ENCODE measurements around the gene FANCI. TPM values are rescaled to one million over a fixed set of nuclear protein-coding genes. Genes with fewer than 3 reads are reported as not detected.

Gene FANCI
- total and polyA plus RNA-seq, 4 donors = 17.2 to 22.5 (median 20.8) TPM

DNA sequence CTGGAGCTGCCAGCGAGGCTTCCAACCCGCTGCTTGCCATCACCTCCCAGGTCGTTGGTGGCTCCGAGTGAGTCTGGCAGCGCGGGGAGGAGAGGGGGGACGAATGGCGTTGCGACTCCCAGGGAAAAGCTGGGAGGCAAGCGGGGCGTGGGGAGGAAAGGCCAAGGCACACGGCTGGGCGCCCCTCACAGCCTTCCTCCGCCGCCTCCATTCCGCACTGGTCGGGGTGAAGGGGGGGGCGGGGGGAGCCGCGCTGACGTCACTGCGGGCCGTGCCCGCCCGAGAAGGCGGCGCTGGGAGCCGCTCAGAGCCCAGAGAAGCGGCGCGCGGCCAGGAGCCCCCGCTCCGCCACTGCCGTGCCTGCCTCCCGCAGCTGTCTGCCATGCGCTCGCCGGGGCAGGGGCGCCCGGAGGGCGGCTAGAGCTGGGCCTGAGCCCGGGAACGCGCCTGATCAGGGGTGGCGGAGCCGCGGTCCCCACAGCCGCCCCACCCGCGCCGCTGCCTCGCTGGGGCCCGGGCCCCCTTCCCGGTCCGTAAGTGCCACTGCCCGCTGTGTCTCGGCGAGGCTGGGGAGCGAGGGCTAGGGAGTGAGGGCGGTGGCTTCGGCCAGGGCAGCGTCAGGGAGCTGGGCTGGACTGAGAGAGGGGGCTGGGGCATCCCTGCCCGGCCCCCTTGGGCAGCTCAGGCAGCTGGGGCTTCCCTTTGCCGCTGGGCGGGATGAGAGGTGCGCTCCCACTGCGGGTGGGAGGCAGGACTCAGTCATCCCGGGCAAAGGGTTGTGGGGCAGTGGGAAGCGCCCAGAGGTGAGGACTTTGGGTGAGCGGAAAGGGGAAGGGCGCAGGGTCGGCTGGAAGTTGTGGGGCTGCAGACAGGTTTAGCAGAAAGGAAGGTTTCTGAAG lies 118.7 kb downstream of the FANCI start:
- peak in 5 of 6 donors; percentile 63 to 95 (median 81) for DNase-seq (ENCODE audit: low read depth in 4 of 6, low spot score in 6 of 6)
- Histone ChIP-seq H3K4me1 (ENCODE audit: control insufficient read depth, insufficient read depth, low read length) (peaks cover 94% of the 10 kb centered on the region), H3K27me3 (ENCODE audit: control insufficient read depth, insufficient read depth, low read length) (peaks cover 61% of the 10 kb centered on the region), H3K27ac (ENCODE audit: low read depth, low read length) (peak overlapping the region; percentile 93), H3K4me3 (ENCODE audit: low read depth, low read length) (peak overlapping the region; percentile 71), H3K9me3 (ENCODE audit: control insufficient read depth, insufficient read depth, low read length) (no peaks in the 10 kb centered on the region), H3K36me3 (ENCODE audit: control insufficient read depth, insufficient read depth, low read length) (peaks cover 13% of the 10 kb centered on the region)
- under 1% methylated on average over 71 of the region's 73 CpGs for WGBS (ENCODE audit: insufficient coverage)

DNA sequence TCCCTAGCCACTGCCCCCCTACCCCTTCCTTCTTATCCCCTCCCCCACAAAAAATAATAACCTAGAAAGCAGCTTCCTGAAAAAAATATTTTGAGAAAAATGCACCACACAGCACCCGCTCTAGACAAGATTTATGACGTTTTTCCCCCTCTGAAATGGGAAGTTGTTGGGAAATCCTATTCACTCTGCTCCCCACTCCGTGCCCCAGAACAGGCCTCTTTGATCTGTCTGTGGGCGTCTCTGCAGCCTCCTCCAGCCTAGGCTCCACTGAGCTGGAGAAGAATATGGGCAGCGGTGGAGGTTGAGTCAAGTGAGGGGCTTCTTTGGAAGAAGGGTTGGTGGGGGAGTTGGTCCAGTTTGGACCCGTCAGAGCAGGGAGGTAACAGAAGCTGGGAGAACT lies 119.4 kb downstream of the FANCI start:
- H3K4me3 ChIP-seq (ENCODE audit: low read depth, low read length) = peak overlapping the region; percentile 71
- H3K27me3 ChIP-seq (ENCODE audit: control insufficient read depth, insufficient read depth, low read length) = peaks cover 57% of the 10 kb centered on the region
- 10% methylated on average over 3 of the region's 6 CpGs for WGBS (ENCODE audit: insufficient coverage)
- peak in 2 of 6 donors; percentile 32 to 48 for DNase-seq (ENCODE audit: low read depth in 4 of 6, low spot score in 6 of 6)
- H3K36me3 ChIP-seq (ENCODE audit: control insufficient read depth, insufficient read depth, low read length) = peaks cover 18% of the 10 kb centered on the region
- peak overlapping the region; percentile 92 for H3K27ac ChIP-seq (ENCODE audit: low read depth, low read length)
- no peaks in the 10 kb centered on the region for H3K9me3 ChIP-seq (ENCODE audit: control insufficient read depth, insufficient read depth, low read length)
- H3K4me1 ChIP-seq (ENCODE audit: control insufficient read depth, insufficient read depth, low read length) = peaks cover 93% of the 10 kb centered on the region

DNA sequence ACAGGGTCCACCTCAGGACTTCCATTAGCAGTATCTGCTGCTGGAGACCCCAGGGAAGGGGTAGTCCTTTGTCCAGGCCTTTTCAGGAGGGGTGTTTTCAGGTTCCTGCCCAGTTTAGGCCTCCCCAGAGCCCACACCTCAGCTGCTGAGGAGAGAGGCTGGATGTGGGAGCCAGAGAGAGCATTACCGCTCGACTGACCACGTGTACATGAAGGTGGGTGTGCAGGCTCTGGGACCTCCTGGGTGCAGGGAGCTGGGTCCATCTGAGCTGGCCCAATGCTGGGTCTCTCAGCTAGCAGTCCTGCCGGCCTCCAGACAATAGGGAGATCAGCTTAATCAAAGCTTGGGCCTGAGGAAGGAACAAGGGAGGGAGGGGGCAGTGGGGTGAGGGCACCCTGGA lies 120.0 kb downstream of the FANCI start:
- Histone ChIP-seq H3K4me3 (ENCODE audit: low read depth, low read length) (peak overlapping the region; percentile 71), H3K27ac (ENCODE audit: low read depth, low read length) (peak overlapping the region; percentile 92), H3K36me3 (ENCODE audit: control insufficient read depth, insufficient read depth, low read length) (peaks cover 21% of the 10 kb centered on the region), H3K4me1 (ENCODE audit: control insufficient read depth, insufficient read depth, low read length) (peaks cover 91% of the 10 kb centered on the region), H3K27me3 (ENCODE audit: control insufficient read depth, insufficient read depth, low read length) (peaks cover 57% of the 10 kb centered on the region), H3K9me3 (ENCODE audit: control insufficient read depth, insufficient read depth, low read length) (no peaks in the 10 kb centered on the region)
- 9% methylated on average over 4 of the region's 4 CpGs for WGBS (ENCODE audit: insufficient coverage)
- DNase-seq (ENCODE audit: low read depth in 4 of 6, low spot score in 6 of 6) = peak in 1 of 6 donors; percentile 11

DNA sequence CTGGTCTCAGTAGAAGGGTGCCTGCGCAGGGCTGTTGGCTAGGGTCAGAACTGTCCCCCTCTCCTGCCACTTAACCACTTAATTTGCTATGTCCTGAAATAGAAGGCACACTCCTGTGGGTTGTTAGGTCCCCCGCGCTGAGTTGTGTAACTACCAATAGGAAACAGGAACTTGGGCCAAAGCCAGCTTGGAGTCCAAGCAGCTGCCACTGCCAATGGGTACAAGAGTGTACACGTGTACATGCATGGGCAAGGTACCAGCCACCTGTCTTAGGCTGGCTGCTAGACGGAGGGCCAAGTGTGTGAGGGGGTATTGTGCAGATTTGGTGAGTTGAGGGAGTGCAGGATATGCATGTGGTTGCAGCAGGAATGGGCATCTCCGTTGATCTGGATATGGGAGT lies 120.6 kb downstream of the FANCI start:
- Histone ChIP-seq H3K9me3 (ENCODE audit: control insufficient read depth, insufficient read depth, low read length) (no peaks in the 10 kb centered on the region), H3K36me3 (ENCODE audit: control insufficient read depth, insufficient read depth, low read length) (peaks cover 27% of the 10 kb centered on the region), H3K27me3 (ENCODE audit: control insufficient read depth, insufficient read depth, low read length) (peaks cover 59% of the 10 kb centered on the region), H3K4me1 (ENCODE audit: control insufficient read depth, insufficient read depth, low read length) (peaks cover 89% of the 10 kb centered on the region), H3K4me3 (ENCODE audit: low read depth, low read length) (peak overlapping the region; percentile 71), H3K27ac (ENCODE audit: low read depth, low read length) (peak overlapping the region; percentile 92)
- 3% methylated on average over 5 of the region's 6 CpGs for WGBS (ENCODE audit: insufficient coverage)
- peak in 3 of 6 donors; percentile 53 to 89 (median 87) for DNase-seq (ENCODE audit: low read depth in 4 of 6, low spot score in 6 of 6)

- WGBS (ENCODE audit: insufficient coverage) = 9% methylated on average over 11 of the region's 13 CpGs
- Histone ChIP-seq H3K4me3 (ENCODE audit: low read depth, low read length) (peak overlapping the region; percentile 71), H3K4me1 (ENCODE audit: control insufficient read depth, insufficient read depth, low read length) (peaks cover 85% of the 10 kb centered on the region), H3K27me3 (ENCODE audit: control insufficient read depth, insufficient read depth, low read length) (peaks cover 54% of the 10 kb centered on the region), H3K36me3 (ENCODE audit: control insufficient read depth, insufficient read depth, low read length) (peaks cover 30% of the 10 kb centered on the region), H3K27ac (ENCODE audit: low read depth, low read length) (peak overlapping the region; percentile 92), H3K9me3 (ENCODE audit: control insufficient read depth, insufficient read depth, low read length) (no peaks in the 10 kb centered on the region)
- DNase-seq (ENCODE audit: low read depth in 4 of 6, low spot score in 6 of 6) = peak in 4 of 6 donors; percentile 54 to 93 (median 74)
Observed at GRCh38 chr15:89364741-89365450, 121.1 kb downstream of the FANCI start.

DNA sequence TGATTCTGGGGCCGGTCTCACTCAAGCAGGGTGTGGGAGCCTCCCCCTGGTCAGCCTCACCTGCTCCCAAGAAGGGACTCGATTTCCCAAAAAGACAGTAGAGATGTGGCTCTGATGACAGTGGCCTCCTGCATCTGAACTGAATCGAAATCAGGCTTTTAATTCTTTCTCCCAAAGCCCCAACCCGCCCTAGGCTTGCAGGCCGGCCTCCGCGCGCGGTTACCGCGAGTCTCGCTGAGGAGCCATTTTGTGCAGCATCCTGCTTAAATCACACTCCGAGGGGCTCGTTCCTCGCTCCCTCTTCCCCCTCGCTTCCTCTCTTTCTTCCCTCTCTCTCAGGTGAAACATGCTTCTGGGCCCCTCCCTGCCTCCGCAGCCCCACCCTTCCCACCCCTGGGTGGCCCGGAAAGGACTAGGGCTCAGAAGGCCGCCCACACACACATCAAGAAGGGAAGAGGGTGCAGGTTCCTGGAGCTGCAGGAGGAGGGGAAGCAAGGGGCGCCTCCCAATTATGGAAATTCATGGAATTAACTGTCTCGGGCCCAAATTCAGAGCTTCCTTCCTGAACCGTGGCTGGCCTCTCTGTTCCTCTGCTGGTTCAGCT lies 121.8 kb downstream of the FANCI start:
- peaks cover 54% of the 10 kb centered on the region for H3K27me3 ChIP-seq (ENCODE audit: control insufficient read depth, insufficient read depth, low read length)
- peaks cover 37% of the 10 kb centered on the region for H3K36me3 ChIP-seq (ENCODE audit: control insufficient read depth, insufficient read depth, low read length)
- H3K9me3 ChIP-seq (ENCODE audit: control insufficient read depth, insufficient read depth, low read length) = no peaks in the 10 kb centered on the region
- H3K4me3 ChIP-seq (ENCODE audit: low read depth, low read length) = peak overlapping the region; percentile 71
- DNase-seq (ENCODE audit: low read depth in 4 of 6, low spot score in 6 of 6) = peak in 3 of 6 donors; percentile 25 to 78 (median 66)
- 5% methylated on average over 18 of the region's 22 CpGs for WGBS (ENCODE audit: insufficient coverage)
- peak overlapping the region; percentile 92 for H3K27ac ChIP-seq (ENCODE audit: low read depth, low read length)
- H3K4me1 ChIP-seq (ENCODE audit: control insufficient read depth, insufficient read depth, low read length) = peaks cover 85% of the 10 kb centered on the region

Small RNA genes within 50 kb of the gene (small RNA-seq; reads per million reads assigned to genes)
- not detected for gene MIR6766 (ENCODE audit: low replicate concordance)

Other genes starting within 250 kb of the FANCI start
- gene ABHD2, start 155.5 kb upstream of the FANCI start, total RNA-seq = 10 to 100 TPM; 67.2 to 75.7 TPM
- 10 to 100 TPM; 47.1 to 63.1 TPM for gene ABHD2, start 155.5 kb upstream of the FANCI start, polyA plus RNA-seq (ENCODE audit: insufficient read length in 2 of 2)
- gene RLBP1, start 22.4 kb upstream of the FANCI start, total RNA-seq = 1 to 10 TPM in 1 of 2 donors, under 1 TPM in 1; 0.83 to 3.6 TPM
- gene RLBP1, start 22.4 kb upstream of the FANCI start, polyA plus RNA-seq (ENCODE audit: insufficient read length in 2 of 2) = 1 to 10 TPM; 3.6 to 4.5 TPM
- gene POLG, start 90.8 kb downstream of the FANCI start, total RNA-seq = 10 to 100 TPM; 26.9 to 48.0 TPM
- 10 to 100 TPM; 44.7 to 53.8 TPM for gene POLG, start 90.8 kb downstream of the FANCI start, polyA plus RNA-seq (ENCODE audit: insufficient read length in 2 of 2)